HepG2 (cell line): ENCODE data around the gene DYNLT2B. TPM values are rescaled to one million over a fixed set of nuclear protein-coding genes. Genes with fewer than 3 reads are reported as not detected.

Source experiments
- FOSL1 ChIP-seq: sonication (generic); formaldehyde crosslinking; IDR thresholded peaks from 2 replicates; pipeline ENCODE4 v1.9.0; 2021; ENCODE audit warnings: missing genetic modification reagents, borderline replicate concordance
- KDM4B ChIP-seq: sonication (generic); formaldehyde crosslinking; IDR thresholded peaks from 2 replicates; pipeline ENCODE4 v1.4.0; 2020; ENCODE audit warnings: missing genetic modification reagents
- MATR3 ChIP-seq: sonication (generic); formaldehyde crosslinking; IDR thresholded peaks from 2 replicates; pipeline ENCODE4 v1.4.0; 2020; ENCODE audit warnings: missing genetic modification reagents
- NFE2L1 ChIP-seq: sonication (generic); formaldehyde crosslinking; IDR thresholded peaks from 2 replicates; pipeline ENCODE4 v1.4.0; 2020; ENCODE audit warnings: missing genetic modification reagents, mild to moderate bottlenecking, borderline replicate concordance
- NONO ChIP-seq, 2 experiments: fragments of 450-650 bp in 1 of 2; sonication (generic) in 1 of 2; formaldehyde crosslinking in 1 of 2; IDR thresholded peaks in 1 of 2; conservative IDR thresholded peaks in 1 of 2; 2 replicates each; pipeline versions ENCODE4 v1.6.1 to v1.8.0; 2017 to 2022; ENCODE audit warnings: mild to moderate bottlenecking in 1 of 2, missing genetic modification reagents in 1 of 2, moderate library complexity in 1 of 2
- NR2C2 ChIP-seq: sonication (generic); formaldehyde crosslinking; IDR thresholded peaks from 2 replicates; pipeline ENCODE4 v1.4.0; 2020; ENCODE audit warnings: missing genetic modification reagents, mild to moderate bottlenecking, moderate library complexity, borderline replicate concordance
- SCMH1 ChIP-seq: sonication (generic); formaldehyde crosslinking; IDR thresholded peaks from 2 replicates; pipeline ENCODE4 v1.9.0; 2021; ENCODE audit warnings: missing genetic modification reagents, mild to moderate bottlenecking, borderline replicate concordance
- SMAD9 ChIP-seq: sonication (generic); formaldehyde crosslinking; IDR thresholded peaks from 2 replicates; pipeline ENCODE4 v1.5.1; 2020; ENCODE audit warnings: mild to moderate bottlenecking, missing genetic modification reagents
- SYNCRIP ChIP-seq: fragments of 200-400 bp; formaldehyde crosslinking; IDR thresholded peaks from 2 replicates; pipeline ENCODE4 v1.6.1; 2018; ENCODE audit warnings: mild to moderate bottlenecking, low read depth, low read length; ENCODE audit not compliant: insufficient read depth
- ZNF224 ChIP-seq: sonication (generic); formaldehyde crosslinking; IDR thresholded peaks from 2 replicates; pipeline ENCODE4 v1.5.0; 2020; ENCODE audit warnings: mild to moderate bottlenecking, missing genetic modification reagents
- ZNF430 ChIP-seq: sonication (generic); formaldehyde crosslinking; IDR thresholded peaks from 2 replicates; pipeline ENCODE4 v1.9.0; 2021; ENCODE audit warnings: mild to moderate bottlenecking, missing genetic modification reagents
- ZNF550 ChIP-seq: sonication (generic); formaldehyde crosslinking; IDR thresholded peaks from 2 replicates; pipeline ENCODE4 v1.4.0; 2020; ENCODE audit warnings: mild to moderate bottlenecking, missing genetic modification reagents, borderline replicate concordance
- ZNF570 ChIP-seq: sonication (generic); formaldehyde crosslinking; IDR thresholded peaks from 2 replicates; pipeline ENCODE4 v1.4.0; 2020; ENCODE audit warnings: mild to moderate bottlenecking, missing genetic modification reagents, borderline replicate concordance
- ZSCAN12 ChIP-seq: sonication (generic); formaldehyde crosslinking; IDR thresholded peaks from 2 replicates; pipeline ENCODE4 v1.9.0; 2021; ENCODE audit warnings: mild to moderate bottlenecking, missing genetic modification reagents
- polyA plus RNA-seq, 8 experiments: library from polyadenylated mRNA; depleted of rRNA in 3 of 8; stranded (reverse) in 7 of 8; unstranded in 1 of 8; fragments of >200 nt; fragmentation: Illumina TruSeq in 4 of 8; extraction: Trizol in 4 of 8; gene quantifications; 2 replicates each; pipeline versions ENCODE4 v1.2.1 to v1.2.3, GENCODE V29; 2011 to 2016; ENCODE audit warnings: low read depth in 4 of 8, missing spikeins in 1 of 8, mixed read lengths in 1 of 8; ENCODE audit not compliant: insufficient read depth in 1 of 8
- total RNA-seq, 5 experiments: library from RNA; depleted of rRNA; stranded (reverse); fragments of >200 nt; fragmentation: Illumina TruSeq; extraction: Trizol; gene quantifications; 2 replicates each; pipeline ENCODE4 v1.2.3, GENCODE V29; 2016; ENCODE audit warnings: low read depth in 1 of 5
- TF ChIP-seq, protein P1 (sequence below): sonication (generic); formaldehyde crosslinking; IDR thresholded peaks from 2 replicates; pipeline ENCODE4 v1.4.0; 2020; ENCODE audit warnings: missing genetic modification reagents
- TF ChIP-seq, protein P2 (sequence below): sonication (generic); formaldehyde crosslinking; IDR thresholded peaks from 2 replicates; pipeline ENCODE4 v1.4.0; 2020; ENCODE audit warnings: missing genetic modification reagents, borderline replicate concordance
- TF ChIP-seq, protein P3 (sequence below): sonication (generic); formaldehyde crosslinking; IDR thresholded peaks from 2 replicates; pipeline ENCODE4 v1.5.1; 2020; ENCODE audit warnings: missing genetic modification reagents, mild to moderate bottlenecking, borderline replicate concordance
- TF ChIP-seq, protein P4 (sequence below): sonication (generic); formaldehyde crosslinking; IDR thresholded peaks from 2 replicates; pipeline ENCODE4 v1.9.0; 2021; ENCODE audit warnings: missing genetic modification reagents, borderline replicate concordance
- TF ChIP-seq, protein P5 (sequence below): sonication (generic); formaldehyde crosslinking; IDR thresholded peaks from 2 replicates; pipeline ENCODE4 v1.5.0; 2020; ENCODE audit warnings: mild to moderate bottlenecking, missing genetic modification reagents

Gene DYNLT2B
- total and polyA plus RNA-seq, 2 of the 13 experiments (the other 11 are each of a cell fraction or from before 2014, with no cell fraction given) = 4.0 to 7.0 TPM

DNA sequence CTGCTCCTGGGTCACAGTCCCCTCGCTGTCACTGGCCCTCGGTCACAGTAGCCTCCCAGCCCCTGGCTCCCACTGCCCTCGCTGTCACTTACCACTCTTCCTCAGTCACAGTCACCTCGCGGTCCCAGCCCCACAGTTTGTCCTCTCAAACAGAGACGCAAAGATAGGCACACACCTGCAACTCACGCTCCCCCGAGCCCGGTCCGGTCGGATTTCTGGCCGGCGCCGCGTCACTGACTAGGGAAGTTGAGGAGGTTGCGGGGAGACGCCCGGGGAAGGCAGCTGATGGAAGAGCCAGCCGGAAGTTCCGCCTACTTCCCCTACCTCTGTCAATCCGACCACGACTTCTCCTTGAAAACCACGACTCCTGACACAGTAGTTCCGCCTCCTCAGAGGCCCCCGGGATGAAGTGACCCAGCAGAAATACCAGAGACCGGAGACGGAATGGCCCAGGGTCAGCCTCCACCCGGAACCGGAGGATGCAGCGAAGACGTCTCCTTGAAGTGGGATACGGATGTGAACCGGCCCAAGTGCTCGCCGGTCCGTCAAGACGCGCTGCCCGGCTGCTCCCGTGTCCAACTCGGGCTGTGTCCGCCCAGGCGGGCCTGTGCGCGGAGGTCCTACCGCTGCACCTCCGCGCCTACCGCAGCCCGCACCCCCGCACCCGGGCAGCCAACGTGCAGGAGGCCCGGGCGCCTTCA lies 30.4 kb downstream of the DYNLT2B start, which contains the start of gene PCYT1A (continued):
- TF ChIP-seq, protein P1, sequence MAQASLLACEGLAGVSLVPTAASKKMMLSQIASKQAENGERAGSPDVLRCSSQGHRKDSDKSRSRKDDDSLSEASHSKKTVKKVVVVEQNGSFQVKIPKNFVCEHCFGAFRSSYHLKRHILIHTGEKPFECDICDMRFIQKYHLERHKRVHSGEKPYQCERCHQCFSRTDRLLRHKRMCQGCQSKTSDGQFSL (CRISPR knock-in tag) = peak; percentile 62; the same call in 1 of the 2 replicates
- TF ChIP-seq ZNF430 (CRISPR knock-in tag) (no peak; the same call in 1 of the 2 replicates), NONO (IDR thresholded peaks at IDR 0.05) (no peak), NONO (CRISPR knock-in tag; conservative IDR thresholded peaks at IDR 0.05) (peak; percentile 90), ZNF550 (CRISPR knock-in tag) (no peak), ZNF570 (0 out of 2 replicates have a peak, but pooled peaks have one; percentile 55), ZNF224 (CRISPR knock-in tag) (no peak), SMAD9 (CRISPR knock-in tag) (0 out of 2 replicates have a peak, but pooled peaks have one; percentile 60), NR2C2 (CRISPR knock-in tag) (peak; percentile 87), SYNCRIP (no peak), MATR3 (CRISPR knock-in tag) (no peak), KDM4B (no peak), SCMH1 (no peak), ZSCAN12 (0 out of 2 replicates have a peak, but pooled peaks have one; percentile 41), FOSL1 (0 out of 2 replicates have a peak, but pooled peaks have one; percentile 16), NFE2L1 (CRISPR knock-in tag) (peak; percentile 95; the same call in 1 of the 2 replicates)
- TF ChIP-seq, protein P2, sequence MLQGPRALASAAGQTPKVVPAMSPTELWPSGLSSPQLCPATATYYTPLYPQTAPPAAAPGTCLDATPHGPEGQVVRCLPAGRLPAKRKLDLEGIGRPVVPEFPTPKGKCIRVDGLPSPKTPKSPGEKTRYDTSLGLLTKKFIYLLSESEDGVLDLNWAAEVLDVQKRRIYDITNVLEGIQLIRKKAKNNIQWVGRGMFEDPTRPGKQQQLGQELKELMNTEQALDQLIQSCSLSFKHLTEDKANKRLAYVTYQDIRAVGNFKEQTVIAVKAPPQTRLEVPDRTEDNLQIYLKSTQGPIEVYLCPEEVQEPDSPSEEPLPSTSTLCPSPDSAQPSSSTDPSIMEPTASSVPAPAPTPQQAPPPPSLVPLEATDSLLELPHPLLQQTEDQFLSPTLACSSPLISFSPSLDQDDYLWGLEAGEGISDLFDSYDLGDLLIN (CRISPR knock-in tag) = 0 out of 2 replicates have a peak, but pooled peaks have one; percentile 22
- TF ChIP-seq, protein P3, sequence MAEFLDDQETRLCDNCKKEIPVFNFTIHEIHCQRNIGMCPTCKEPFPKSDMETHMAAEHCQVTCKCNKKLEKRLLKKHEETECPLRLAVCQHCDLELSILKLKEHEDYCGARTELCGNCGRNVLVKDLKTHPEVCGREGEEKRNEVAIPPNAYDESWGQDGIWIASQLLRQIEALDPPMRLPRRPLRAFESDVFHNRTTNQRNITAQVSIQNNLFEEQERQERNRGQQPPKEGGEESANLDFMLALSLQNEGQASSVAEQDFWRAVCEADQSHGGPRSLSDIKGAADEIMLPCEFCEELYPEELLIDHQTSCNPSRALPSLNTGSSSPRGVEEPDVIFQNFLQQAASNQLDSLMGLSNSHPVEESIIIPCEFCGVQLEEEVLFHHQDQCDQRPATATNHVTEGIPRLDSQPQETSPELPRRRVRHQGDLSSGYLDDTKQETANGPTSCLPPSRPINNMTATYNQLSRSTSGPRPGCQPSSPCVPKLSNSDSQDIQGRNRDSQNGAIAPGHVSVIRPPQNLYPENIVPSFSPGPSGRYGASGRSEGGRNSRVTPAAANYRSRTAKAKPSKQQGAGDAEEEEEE (CRISPR knock-in tag) = no peak
- TF ChIP-seq, protein P4, sequence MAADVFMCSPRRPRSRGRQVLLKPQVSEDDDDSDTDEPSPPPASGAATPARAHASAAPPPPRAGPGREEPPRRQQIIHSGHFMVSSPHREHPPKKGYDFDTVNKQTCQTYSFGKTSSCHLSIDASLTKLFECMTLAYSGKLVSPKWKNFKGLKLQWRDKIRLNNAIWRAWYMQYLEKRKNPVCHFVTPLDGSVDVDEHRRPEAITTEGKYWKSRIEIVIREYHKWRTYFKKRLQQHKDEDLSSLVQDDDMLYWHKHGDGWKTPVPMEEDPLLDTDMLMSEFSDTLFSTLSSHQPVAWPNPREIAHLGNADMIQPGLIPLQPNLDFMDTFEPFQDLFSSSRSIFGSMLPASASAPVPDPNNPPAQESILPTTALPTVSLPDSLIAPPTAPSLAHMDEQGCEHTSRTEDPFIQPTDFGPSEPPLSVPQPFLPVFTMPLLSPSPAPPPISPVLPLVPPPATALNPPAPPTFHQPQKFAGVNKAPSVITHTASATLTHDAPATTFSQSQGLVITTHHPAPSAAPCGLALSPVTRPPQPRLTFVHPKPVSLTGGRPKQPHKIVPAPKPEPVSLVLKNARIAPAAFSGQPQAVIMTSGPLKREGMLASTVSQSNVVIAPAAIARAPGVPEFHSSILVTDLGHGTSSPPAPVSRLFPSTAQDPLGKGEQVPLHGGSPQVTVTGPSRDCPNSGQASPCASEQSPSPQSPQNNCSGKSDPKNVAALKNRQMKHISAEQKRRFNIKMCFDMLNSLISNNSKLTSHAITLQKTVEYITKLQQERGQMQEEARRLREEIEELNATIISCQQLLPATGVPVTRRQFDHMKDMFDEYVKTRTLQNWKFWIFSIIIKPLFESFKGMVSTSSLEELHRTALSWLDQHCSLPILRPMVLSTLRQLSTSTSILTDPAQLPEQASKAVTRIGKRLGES = no peak; the same call in 1 of the 2 replicates
- TF ChIP-seq, protein P5, sequence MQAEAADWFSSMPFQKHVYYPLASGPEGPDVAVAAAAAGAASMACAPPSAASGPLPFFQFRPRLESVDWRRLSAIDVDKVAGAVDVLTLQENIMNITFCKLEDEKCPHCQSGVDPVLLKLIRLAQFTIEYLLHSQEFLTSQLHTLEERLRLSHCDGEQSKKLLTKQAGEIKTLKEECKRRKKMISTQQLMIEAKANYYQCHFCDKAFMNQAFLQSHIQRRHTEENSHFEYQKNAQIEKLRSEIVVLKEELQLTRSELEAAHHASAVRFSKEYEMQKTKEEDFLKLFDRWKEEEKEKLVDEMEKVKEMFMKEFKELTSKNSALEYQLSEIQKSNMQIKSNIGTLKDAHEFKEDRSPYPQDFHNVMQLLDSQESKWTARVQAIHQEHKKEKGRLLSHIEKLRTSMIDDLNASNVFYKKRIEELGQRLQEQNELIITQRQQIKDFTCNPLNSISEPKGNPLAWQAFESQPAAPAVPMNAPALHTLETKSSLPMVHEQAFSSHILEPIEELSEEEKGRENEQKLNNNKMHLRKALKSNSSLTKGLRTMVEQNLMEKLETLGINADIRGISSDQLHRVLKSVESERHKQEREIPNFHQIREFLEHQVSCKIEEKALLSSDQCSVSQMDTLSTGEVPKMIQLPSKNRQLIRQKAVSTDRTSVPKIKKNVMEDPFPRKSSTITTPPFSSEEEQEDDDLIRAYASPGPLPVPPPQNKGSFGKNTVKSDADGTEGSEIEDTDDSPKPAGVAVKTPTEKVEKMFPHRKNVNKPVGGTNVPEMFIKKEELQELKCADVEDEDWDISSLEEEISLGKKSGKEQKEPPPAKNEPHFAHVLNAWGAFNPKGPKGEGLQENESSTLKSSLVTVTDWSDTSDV (CRISPR knock-in tag) = no peak
